Measurements from ENCODE around the gene GUCD1. TPM values are rescaled to one million over a fixed set of nuclear protein-coding genes. Genes with fewer than 3 reads are reported as not detected.
A peak's percentile ranks its signal among the peaks of the same experiment; 100 is the strongest.

The GUCD1 gene
- total RNA-seq, 4 donors from 2014 or later, result 51.6 to 89.7 (median 74.2) TPM

- intact Hi-C loops (cut with DNase I), result no loop called here
- Histone ChIP-seq H3K36me3 (no peaks in the 10 kb centered on the region), H3K9me3 (no peaks in the 10 kb centered on the region), H3K4me3 (replicated peaks in 1 of 3) (no peak overlapping the region), H3K27ac (no peak overlapping the region), H3K27me3 (no peaks in the 10 kb centered on the region), H3K4me1 (peaks cover 4 to 14% of the 10 kb centered on the region in 2 donors)
- TF ChIP-seq POLR2A (IDR thresholded peaks at IDR 0.05) (no peak), CTCF (IDR thresholded peaks at IDR 0.05) (no peak)
- no peak for DNase-seq
- 93 to 95% methylated on average over 3 of the region's 3 CpGs for WGBS, 2 donors
Observed at GRCh38 chr22:24518228-24518627, 36.7 kb downstream of the GUCD1 start.

GRCh38 chr22:24517446-24517845 is 37.5 kb downstream of the GUCD1 start:
- no peak for TF ChIP-seq POLR2A (IDR thresholded peaks at IDR 0.05)
- TF ChIP-seq CTCF (IDR thresholded peaks at IDR 0.05), result no peak
- intact Hi-C loops (cut with DNase I), result no loop called here
- Histone ChIP-seq H3K9me3 (no peaks in the 10 kb centered on the region), H3K4me3 (replicated peaks in 1 of 3) (no peak overlapping the region), H3K27me3 (no peaks in the 10 kb centered on the region), H3K27ac (no peak overlapping the region), H3K4me1 (peaks cover 4 to 14% of the 10 kb centered on the region in 2 donors), H3K36me3 (no peaks in the 10 kb centered on the region)
- no peak for DNase-seq
- 86 to 96% methylated on average over 2 of the region's 2 CpGs for WGBS, 2 donors

GRCh38 chr22:24516301-24516737 is 38.6 kb downstream of the GUCD1 start:
- WGBS, 2 donors, result 3 to 17% methylated on average over 3 of the region's 3 CpGs
- Histone ChIP-seq H3K4me1 (peaks cover 0 to 11% of the 10 kb centered on the region in 2 donors), H3K27ac (no peak overlapping the region), H3K4me3 (replicated peaks in 1 of 3) (no peak overlapping the region), H3K36me3 (no peaks in the 10 kb centered on the region), H3K27me3 (no peaks in the 10 kb centered on the region), H3K9me3 (no peaks in the 10 kb centered on the region)
- intact Hi-C loops (cut with DNase I), result no loop called here
- TF ChIP-seq POLR2A (IDR thresholded peaks at IDR 0.05) (no peak), CTCF (IDR thresholded peaks at IDR 0.05) (no peak)
- DNase-seq, result peak; percentile 44 to 53

GRCh38 chr22:24515027-24515338 is 40.0 kb downstream of the GUCD1 start:
- Histone ChIP-seq H3K27me3 (no peaks in the 10 kb centered on the region), H3K27ac (no peak overlapping the region), H3K36me3 (no peaks in the 10 kb centered on the region), H3K4me1 (peaks cover 12 to 20% of the 10 kb centered on the region in 2 donors), H3K4me3 (replicated peaks in 1 of 3) (no peak overlapping the region), H3K9me3 (no peaks in the 10 kb centered on the region)
- DNase-seq, result no peak
- intact Hi-C loops (cut with DNase I), result no loop called here
- WGBS, 2 donors, result 91 to 97% methylated on average over 8 of the region's 8 CpGs
- no peak for TF ChIP-seq CTCF (IDR thresholded peaks at IDR 0.05)
- no peak for TF ChIP-seq POLR2A (IDR thresholded peaks at IDR 0.05)

DNA sequence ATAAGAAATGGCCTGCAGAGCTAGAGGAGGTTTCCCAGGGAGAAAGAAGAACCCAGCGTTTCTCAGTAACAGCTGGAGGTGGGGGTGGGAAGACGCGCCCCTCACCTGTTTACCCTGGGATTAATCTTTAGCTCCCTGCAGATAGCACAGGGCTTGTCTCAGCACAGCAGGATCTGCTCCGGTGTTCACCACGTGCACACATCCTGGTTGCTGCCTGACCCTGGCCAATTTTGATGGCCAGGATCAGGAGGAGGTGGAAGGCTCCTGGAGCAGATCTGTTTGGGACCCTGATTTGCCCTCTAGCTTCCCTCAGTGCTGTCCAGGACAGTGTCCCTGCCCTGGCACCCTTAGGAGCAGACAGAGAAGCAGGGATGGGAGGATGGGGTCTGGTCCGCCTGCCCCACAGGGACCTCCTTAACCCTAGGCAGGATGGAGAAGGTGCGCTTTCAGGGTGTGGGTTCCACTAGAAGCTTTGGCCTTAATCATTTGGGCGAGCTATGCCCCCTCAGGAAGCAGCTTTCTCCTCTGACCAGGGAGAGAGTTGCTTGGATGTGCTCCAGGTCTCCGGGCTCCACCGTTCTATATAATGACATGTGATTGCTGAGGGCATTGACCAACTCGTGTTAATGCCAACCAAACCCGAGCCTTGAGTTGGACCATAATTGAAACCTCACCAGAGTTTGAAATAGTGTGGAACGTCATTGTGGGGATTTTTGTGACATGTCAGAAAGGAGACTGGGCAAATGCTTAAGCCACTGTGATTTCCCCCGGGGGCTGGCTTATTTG is 40.5 kb downstream of the GUCD1 start:
- TF ChIP-seq CTCF (IDR thresholded peaks at IDR 0.05) (no peak), POLR2A (IDR thresholded peaks at IDR 0.05) (no peak)
- no peak for DNase-seq
- Histone ChIP-seq H3K27me3 (no peaks in the 10 kb centered on the region), H3K27ac (no peak overlapping the region), H3K9me3 (no peaks in the 10 kb centered on the region), H3K4me3 (replicated peaks in 1 of 3) (no peak overlapping the region), H3K36me3 (no peaks in the 10 kb centered on the region), H3K4me1 (peaks cover 12 to 20% of the 10 kb centered on the region in 2 donors)
- intact Hi-C loops (cut with DNase I), result no loop called here
- 79 to 80% methylated on average over 11 to 14 of the region's 14 CpGs for WGBS, 2 donors
